ENCODE measurements around the gene TACR2.

TACR2 gene

GRCh38 chr10:69360485-69361302 lies 56.0 kb downstream of the TACR2 start:
- Histone ChIP-seq H3K36me3 (ENCODE audit: control insufficient read depth, insufficient read depth, low read length) (no peaks in the 10 kb centered on the region), H3K9me3 (ENCODE audit: control insufficient read depth, low read length) (no peaks in the 10 kb centered on the region), H3K27ac (ENCODE audit: insufficient read depth, low read depth, low read length, poor library complexity, severe bottlenecking) (no peak overlapping the region), H3K27me3 (ENCODE audit: control insufficient read depth, insufficient read depth, low read length, poor library complexity, severe bottlenecking) (no peaks in the 10 kb centered on the region), H3K4me1 (ENCODE audit: control insufficient read depth, insufficient read depth, low read length) (peaks cover 8% of the 10 kb centered on the region), H3K4me3 (ENCODE audit: insufficient read depth, low read depth, low read length) (no peak overlapping the region)
- 91 to 92% methylated on average over 8 of the region's 8 CpGs for WGBS, 2 experiments

- Histone ChIP-seq H3K9me3 (ENCODE audit: control insufficient read depth, low read length) (no peaks in the 10 kb centered on the region), H3K36me3 (ENCODE audit: control insufficient read depth, insufficient read depth, low read length) (no peaks in the 10 kb centered on the region), H3K27ac (ENCODE audit: insufficient read depth, low read depth, low read length, poor library complexity, severe bottlenecking) (no peak overlapping the region), H3K4me3 (ENCODE audit: insufficient read depth, low read depth, low read length) (no peak overlapping the region), H3K27me3 (ENCODE audit: control insufficient read depth, insufficient read depth, low read length, poor library complexity, severe bottlenecking) (no peaks in the 10 kb centered on the region), H3K4me1 (ENCODE audit: control insufficient read depth, insufficient read depth, low read length) (peaks cover 8% of the 10 kb centered on the region)
- WGBS, 2 experiments = 90 to 94% methylated on average over 5 of the region's 5 CpGs
Measured at GRCh38 chr10:69359594-69359993, 57.1 kb downstream of the TACR2 start.

GRCh38 chr10:69359148-69359547 lies 57.6 kb downstream of the TACR2 start:
- Histone ChIP-seq H3K4me1 (ENCODE audit: control insufficient read depth, insufficient read depth, low read length) (peaks cover 3% of the 10 kb centered on the region), H3K4me3 (ENCODE audit: insufficient read depth, low read depth, low read length) (no peak overlapping the region), H3K27ac (ENCODE audit: insufficient read depth, low read depth, low read length, poor library complexity, severe bottlenecking) (no peak overlapping the region), H3K27me3 (ENCODE audit: control insufficient read depth, insufficient read depth, low read length, poor library complexity, severe bottlenecking) (no peaks in the 10 kb centered on the region), H3K9me3 (ENCODE audit: control insufficient read depth, low read length) (no peaks in the 10 kb centered on the region), H3K36me3 (ENCODE audit: control insufficient read depth, insufficient read depth, low read length) (no peaks in the 10 kb centered on the region)
- 91 to 94% methylated on average over 3 of the region's 3 CpGs for WGBS, 2 experiments

- Histone ChIP-seq H3K27ac (ENCODE audit: insufficient read depth, low read depth, low read length, poor library complexity, severe bottlenecking) (no peak overlapping the region), H3K9me3 (ENCODE audit: control insufficient read depth, low read length) (no peaks in the 10 kb centered on the region), H3K4me3 (ENCODE audit: insufficient read depth, low read depth, low read length) (no peak overlapping the region), H3K36me3 (ENCODE audit: control insufficient read depth, insufficient read depth, low read length) (no peaks in the 10 kb centered on the region), H3K27me3 (ENCODE audit: control insufficient read depth, insufficient read depth, low read length, poor library complexity, severe bottlenecking) (no peaks in the 10 kb centered on the region), H3K4me1 (ENCODE audit: control insufficient read depth, insufficient read depth, low read length) (no peaks in the 10 kb centered on the region)
- WGBS, 2 experiments = 92 to 93% methylated on average over 12 of the region's 12 CpGs
Measured at GRCh38 chr10:69358148-69358795, 58.4 kb downstream of the TACR2 start.

GRCh38 chr10:69356187-69356586 lies 60.5 kb downstream of the TACR2 start:
- H3K27me3 ChIP-seq (ENCODE audit: control insufficient read depth, insufficient read depth, low read length, poor library complexity, severe bottlenecking) = no peaks in the 10 kb centered on the region
- WGBS, 2 experiments = 94 to 97% methylated on average over 2 of the region's 2 CpGs

GRCh38 chr10:69353977-69354635 lies 62.6 kb downstream of the TACR2 start:
- no peaks in the 10 kb centered on the region for H3K4me1 ChIP-seq (ENCODE audit: control insufficient read depth, insufficient read depth, low read length)

More at GRCh38 chr10:69356187-69356586, 60.5 kb downstream of the TACR2 start:
- Histone ChIP-seq H3K4me3 (ENCODE audit: insufficient read depth, low read depth, low read length) (no peak overlapping the region), H3K36me3 (ENCODE audit: control insufficient read depth, insufficient read depth, low read length) (no peaks in the 10 kb centered on the region), H3K27ac (ENCODE audit: insufficient read depth, low read depth, low read length, poor library complexity, severe bottlenecking) (no peak overlapping the region), H3K9me3 (ENCODE audit: control insufficient read depth, low read length) (no peaks in the 10 kb centered on the region), H3K4me1 (ENCODE audit: control insufficient read depth, insufficient read depth, low read length) (no peaks in the 10 kb centered on the region)

More at GRCh38 chr10:69353977-69354635, 62.6 kb downstream of the TACR2 start:
- H3K27ac ChIP-seq (ENCODE audit: insufficient read depth, low read depth, low read length, poor library complexity, severe bottlenecking) = no peak overlapping the region
- no peaks in the 10 kb centered on the region for H3K36me3 ChIP-seq (ENCODE audit: control insufficient read depth, insufficient read depth, low read length)
- WGBS, 2 experiments = 93 to 95% methylated on average over 8 of the region's 8 CpGs
- H3K9me3 ChIP-seq (ENCODE audit: control insufficient read depth, low read length) = no peaks in the 10 kb centered on the region
- H3K27me3 ChIP-seq (ENCODE audit: control insufficient read depth, insufficient read depth, low read length, poor library complexity, severe bottlenecking) = no peaks in the 10 kb centered on the region
- H3K4me3 ChIP-seq (ENCODE audit: insufficient read depth, low read depth, low read length) = no peak overlapping the region

Measured in ectodermal cell (in vitro differentiated cells).